Spleen (tissue), 11 donors: ENCODE results near the gene VWA3B. TPM values are rescaled to one million over a fixed set of nuclear protein-coding genes. Genes with fewer than 3 reads are reported as not detected.

Source experiments
- DNase-seq: peaks from one replicate; pipeline ENCODE4 v3.0.0-alpha.2; 2020
- H3K27ac ChIP-seq, 8 donors: fragments of 200-600 bp; sonication (generic) in 7 of 8; 1 replicate in 4 of 8; 2 replicates in 4 of 8; pipeline versions ENCODE4 v1.5.0 to v1.8.0; 2016 to 2021; ENCODE audit warnings: inconsistent platforms in 4 of 8, mild to moderate bottlenecking in 4 of 8, moderate library complexity in 1 of 8
- H3K27me3 ChIP-seq, 7 donors: fragments of 200-600 bp; sonication (generic) in 6 of 7; replicated peaks in 1 of 7; 1 replicate in 4 of 7; 2 replicates in 3 of 7; pipeline versions ENCODE4 v1.5.0 to v1.8.0; 2016 to 2021; ENCODE audit warnings: inconsistent platforms in 3 of 7, mild to moderate bottlenecking in 1 of 7
- H3K36me3 ChIP-seq, 6 donors: fragments of 200-600 bp; sonication (generic) in 5 of 6; 1 replicate in 4 of 6; 2 replicates in 2 of 6; pipeline versions ENCODE4 v1.5.0 to v1.8.0; 2016 to 2021; ENCODE audit warnings: inconsistent platforms in 2 of 6
- H3K4me1 ChIP-seq, 6 donors: fragments of 200-600 bp; sonication (generic) in 5 of 6; 1 replicate in 3 of 6; 2 replicates in 3 of 6; pipeline versions ENCODE4 v1.5.0 to v1.8.0; 2016 to 2021; ENCODE audit warnings: inconsistent platforms in 3 of 6
- H3K4me3 ChIP-seq, 8 donors: fragments of 200-600 bp; sonication (generic) in 7 of 8; 1 replicate in 4 of 8; 2 replicates in 4 of 8; pipeline versions ENCODE4 v1.5.0 to v1.8.0; 2016 to 2021; ENCODE audit warnings: inconsistent platforms in 4 of 8, mild to moderate bottlenecking in 4 of 8, moderate library complexity in 2 of 8
- H3K9me3 ChIP-seq, 8 donors: fragments of 200-600 bp; sonication (generic) in 7 of 8; 1 replicate in 4 of 8; 2 replicates in 4 of 8; pipeline versions ENCODE4 v1.5.0 to v1.8.0; 2016 to 2021; ENCODE audit warnings: inconsistent platforms in 4 of 8
- POLR2A ChIP-seq, 3 donors: fragments of 450-650 bp; IDR thresholded peaks; one replicate each; pipeline ENCODE4 v1.5.1; 2017; ENCODE audit warnings: antibody characterized with exemption in 3 of 3, mild to moderate bottlenecking in 1 of 3
- POLR2AphosphoS5 ChIP-seq, 3 donors: sonication (generic); formaldehyde crosslinking; IDR thresholded peaks; one replicate each; pipeline ENCODE4 v1.5.1; 2017; ENCODE audit warnings: antibody characterized with exemption in 3 of 3
- WGBS, 5 donors: extraction: QIAGEN DNeasy Blood & Tissue Kit in 3 of 5; methylation state at CpG; one replicate each; pipeline versions ENCODE4 v1.1.5 to v1.1.7; 2013 to 2018; 5-methylcytosine and 5-hydroxymethylcytosine counted together
- intact Hi-C: fragments of 100-400 bp; cut with DNase I; formaldehyde crosslinking; loops from one replicate; pipeline ENCODE4 v1.15.0; 2023; ENCODE audit warnings: low total_unique reads
- polyA plus RNA-seq, 3 donors: library from polyadenylated mRNA; stranded (reverse); fragments of 200-250 nt; gene quantifications; one replicate each; pipeline ENCODE4 v1.2.1, GENCODE V29; 2013
- total RNA-seq, 7 donors: library from RNA; depleted of rRNA in 3 of 7; stranded (reverse); fragments of >200 nt in 3 of 7; fragmentation: NEBNext Ultra II Directional in 4 of 7; extraction: Animal tissue kit (Norgen Biotek cat#: 25700) in 4 of 7; gene quantifications; one replicate each; pipeline versions ENCODE4 v1.1.0 to v1.2.1, GENCODE V29; 2016 to 2021
- TF ChIP-seq, protein P1 (sequence below), 11 experiments: fragments of 200-600 bp in 7 of 11; fragments of 450-650 bp in 4 of 11; sonication (generic) in 4 of 11; IDR thresholded peaks in 8 of 11; conservative IDR thresholded peaks in 3 of 11; 1 replicate in 7 of 11; 2 replicates in 4 of 11; pipeline versions ENCODE4 v1.4.0 to v1.8.0; 2016 to 2021; ENCODE audit warnings: antibody characterized with exemption in 11 of 11, inconsistent platforms in 4 of 11, mild to moderate bottlenecking in 1 of 11
- donor health status: healthy with polysubstance abuse.
- donor health status: DM: no; HTN: no; CAD: no; lungs with moderate emphysema.
- donor health status: DM: no; HTN: no; CAD: no.
- donor health status: Bipolar disorder and iron deficiency.
- donor health status: healthy.
- donor health status: DM: no; HTN: no; CAD: no.
- donor health status: DM: yes; HTN: yes; CAD: no.

Gene VWA3B
- total and polyA plus RNA-seq, 10 donors = 0.02 to 0.13 TPM; not detected in 8

GRCh38 chr2:98167916-98168315 is 80.9 kb downstream of the VWA3B start:
- no peak for TF ChIP-seq POLR2AphosphoS5 (IDR thresholded peaks at IDR 0.05)
- TF ChIP-seq, protein P1, sequence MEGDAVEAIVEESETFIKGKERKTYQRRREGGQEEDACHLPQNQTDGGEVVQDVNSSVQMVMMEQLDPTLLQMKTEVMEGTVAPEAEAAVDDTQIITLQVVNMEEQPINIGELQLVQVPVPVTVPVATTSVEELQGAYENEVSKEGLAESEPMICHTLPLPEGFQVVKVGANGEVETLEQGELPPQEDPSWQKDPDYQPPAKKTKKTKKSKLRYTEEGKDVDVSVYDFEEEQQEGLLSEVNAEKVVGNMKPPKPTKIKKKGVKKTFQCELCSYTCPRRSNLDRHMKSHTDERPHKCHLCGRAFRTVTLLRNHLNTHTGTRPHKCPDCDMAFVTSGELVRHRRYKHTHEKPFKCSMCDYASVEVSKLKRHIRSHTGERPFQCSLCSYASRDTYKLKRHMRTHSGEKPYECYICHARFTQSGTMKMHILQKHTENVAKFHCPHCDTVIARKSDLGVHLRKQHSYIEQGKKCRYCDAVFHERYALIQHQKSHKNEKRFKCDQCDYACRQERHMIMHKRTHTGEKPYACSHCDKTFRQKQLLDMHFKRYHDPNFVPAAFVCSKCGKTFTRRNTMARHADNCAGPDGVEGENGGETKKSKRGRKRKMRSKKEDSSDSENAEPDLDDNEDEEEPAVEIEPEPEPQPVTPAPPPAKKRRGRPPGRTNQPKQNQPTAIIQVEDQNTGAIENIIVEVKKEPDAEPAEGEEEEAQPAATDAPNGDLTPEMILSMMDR (IDR thresholded peaks at IDR 0.05 in 8 of 11, conservative IDR thresholded peaks at IDR 0.05 in 3 of 11) = no peak
- TF ChIP-seq POLR2A (IDR thresholded peaks at IDR 0.05) = no peak
- no peak for DNase-seq
- intact Hi-C loops = no loop called here
- H3K36me3 ChIP-seq = no peaks in the 10 kb centered on the region
- H3K27me3 ChIP-seq = no peaks in the 10 kb centered on the region
- H3K9me3 ChIP-seq = no peaks in the 10 kb centered on the region
- H3K27ac ChIP-seq = no peak overlapping the region
- 80 to 88% (median 86%) methylated on average over 2 of the region's 2 CpGs for WGBS, 5 donors
- no peaks in the 10 kb centered on the region for H3K4me1 ChIP-seq
- H3K4me3 ChIP-seq = no peak overlapping the region

- H3K27ac ChIP-seq = no peak overlapping the region
- TF ChIP-seq POLR2AphosphoS5 (IDR thresholded peaks at IDR 0.05) (no peak), POLR2A (IDR thresholded peaks at IDR 0.05) (no peak)
- TF ChIP-seq, protein P1 (IDR thresholded peaks at IDR 0.05 in 8 of 11, conservative IDR thresholded peaks at IDR 0.05 in 3 of 11) = no peak
- no peak for DNase-seq
- no peaks in the 10 kb centered on the region for H3K4me1 ChIP-seq
- no peaks in the 10 kb centered on the region for H3K27me3 ChIP-seq
- H3K36me3 ChIP-seq = no peaks in the 10 kb centered on the region
- no peak overlapping the region for H3K4me3 ChIP-seq
- intact Hi-C loops = no loop called here
- 85 to 96% (median 92%) methylated on average over 3 of the region's 3 CpGs for WGBS, 5 donors
- no peaks in the 10 kb centered on the region for H3K9me3 ChIP-seq
Observed at GRCh38 chr2:98170076-98170475, 83.1 kb downstream of the VWA3B start.

DNA sequence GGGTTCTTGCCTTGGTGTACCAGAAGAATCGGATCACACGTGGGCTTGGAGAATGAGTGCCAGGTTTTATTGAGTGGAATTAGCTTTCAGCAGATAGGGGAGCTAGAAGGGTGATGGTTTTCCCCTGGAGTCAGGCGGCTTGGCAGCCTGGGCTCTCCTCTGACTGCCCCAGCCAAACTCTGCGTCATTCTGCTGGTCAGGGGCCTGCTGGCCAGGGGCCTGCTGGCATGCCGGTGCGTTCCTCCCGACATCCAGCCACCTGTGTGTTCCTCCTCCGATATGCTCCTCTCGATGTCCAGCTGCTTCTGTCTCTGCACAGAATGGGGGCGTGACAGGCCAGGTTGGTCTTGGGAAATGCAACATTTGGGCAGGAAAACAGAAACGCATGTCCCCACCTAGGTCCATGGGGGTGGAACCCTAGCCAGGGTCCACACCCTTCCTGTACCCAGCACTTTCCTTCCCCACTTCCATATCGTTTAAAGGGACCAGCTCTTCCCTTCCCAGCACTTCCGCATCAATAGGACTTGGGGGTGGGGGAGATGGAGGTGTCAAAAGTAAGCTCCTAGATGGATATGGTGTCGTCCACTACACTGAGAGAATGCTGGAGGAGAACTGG is 85.3 kb downstream of the VWA3B start:
- TF ChIP-seq, protein P1 (IDR thresholded peaks at IDR 0.05 in 8 of 11, conservative IDR thresholded peaks at IDR 0.05 in 3 of 11) = no peak
- TF ChIP-seq POLR2AphosphoS5 (IDR thresholded peaks at IDR 0.05) (no peak), POLR2A (IDR thresholded peaks at IDR 0.05) (no peak)
- 84 to 88% (median 85%) methylated on average over 11 to 14 of the region's 14 CpGs for WGBS, 5 donors
- Histone ChIP-seq H3K27me3 (peaks cover 0 to 8% (median 0%) of the 10 kb centered on the region in 7 donors), H3K36me3 (no peaks in the 10 kb centered on the region), H3K4me1 (no peaks in the 10 kb centered on the region), H3K27ac (no peak overlapping the region), H3K4me3 (no peak overlapping the region), H3K9me3 (no peaks in the 10 kb centered on the region)
- intact Hi-C loops = no loop called here
- DNase-seq = no peak

- TF ChIP-seq POLR2A (IDR thresholded peaks at IDR 0.05) = no peak
- TF ChIP-seq, protein P1 (IDR thresholded peaks at IDR 0.05 in 8 of 11, conservative IDR thresholded peaks at IDR 0.05 in 3 of 11) = no peak
- TF ChIP-seq POLR2AphosphoS5 (IDR thresholded peaks at IDR 0.05) = no peak
- H3K36me3 ChIP-seq = no peaks in the 10 kb centered on the region
- no peaks in the 10 kb centered on the region for H3K9me3 ChIP-seq
- no peaks in the 10 kb centered on the region for H3K4me1 ChIP-seq
- no peak for DNase-seq
- 46 to 64% (median 54%) methylated on average over 2 of the region's 2 CpGs for WGBS, 5 donors
- H3K27ac ChIP-seq = no peak overlapping the region
- intact Hi-C loops = no loop called here
- no peak overlapping the region for H3K4me3 ChIP-seq
- peaks cover 0 to 11% (median 0%) of the 10 kb centered on the region in 7 donors for H3K27me3 ChIP-seq
Observed at GRCh38 chr2:98172951-98173350, 86.0 kb downstream of the VWA3B start.
